Loucy (cell line): ENCODE results near the gene FSTL4.

Experiments used
- H2AFZ ChIP-seq: fragments of 200-600 bp; sonication (generic); 2 replicates; pipeline ENCODE4 v1.6.0; 2016; ENCODE audit warnings: antibody characterized with exemption, mild to moderate bottlenecking, low read length, moderate library complexity
- H3F3A ChIP-seq: fragments of 200-600 bp; 2 replicates; pipeline ENCODE4 v1.6.0; 2016; ENCODE audit warnings: antibody characterized with exemption, low read depth, mild to moderate bottlenecking
- H3K27me3 ChIP-seq: fragments of 200-600 bp; sonication (generic); 2 replicates; pipeline ENCODE4 v1.6.1; 2014; ENCODE audit warnings: low read length, mild to moderate bottlenecking; ENCODE audit not compliant: insufficient read depth, poor library complexity, severe bottlenecking
- H3K36me3 ChIP-seq: fragments of 200-600 bp; sonication (generic); 2 replicates; pipeline ENCODE4 v1.6.1; 2016; ENCODE audit warnings: low read length; ENCODE audit not compliant: insufficient read depth
- H3K4me1 ChIP-seq: fragments of 200-600 bp; sonication (generic); 2 replicates; pipeline ENCODE4 v1.5.1; 2014; ENCODE audit warnings: low read length, mild to moderate bottlenecking; ENCODE audit not compliant: insufficient read depth, poor library complexity, severe bottlenecking
- H3K4me2 ChIP-seq: fragments of 200-600 bp; sonication (generic); 2 replicates; pipeline ENCODE4 v1.6.0; 2014; ENCODE audit warnings: antibody characterized with exemption, low read length, low read depth, mild to moderate bottlenecking; ENCODE audit not compliant: poor library complexity, severe bottlenecking
- H3K4me3 ChIP-seq: fragments of 200-600 bp; sonication (generic); 2 replicates; pipeline ENCODE4 v1.5.1; 2014; ENCODE audit warnings: low read length, mild to moderate bottlenecking, mixed read lengths; ENCODE audit not compliant: poor library complexity, severe bottlenecking
- H3K79me2 ChIP-seq: fragments of 200-600 bp; sonication (generic); 2 replicates; pipeline ENCODE4 v1.6.1; 2014; ENCODE audit warnings: low read length; ENCODE audit not compliant: insufficient read depth
- H3K9ac ChIP-seq: fragments of 200-600 bp; sonication (generic); 2 replicates; pipeline ENCODE4 v1.6.0; 2014; ENCODE audit warnings: mild to moderate bottlenecking, low read depth, low read length, moderate library complexity; ENCODE audit not compliant: poor library complexity, severe bottlenecking
- H3K9me2 ChIP-seq: fragments of 200-600 bp; sonication (generic); replicated peaks from 2 replicates; pipeline ENCODE4 v1.6.1; 2016; ENCODE audit warnings: low read depth, low read length, mixed read lengths
- H3K9me3 ChIP-seq: fragments of 200-600 bp; sonication (generic); 2 replicates; pipeline ENCODE4 v1.6.1; 2014; ENCODE audit warnings: mild to moderate bottlenecking, antibody characterized with exemption, low read length, low read depth; ENCODE audit not compliant: insufficient read depth
- H4K20me1 ChIP-seq: fragments of 200-600 bp; sonication (generic); 2 replicates; pipeline ENCODE4 v1.6.0; 2014; ENCODE audit warnings: antibody characterized with exemption, low read length, mild to moderate bottlenecking; ENCODE audit not compliant: insufficient read depth, poor library complexity, severe bottlenecking
- EZH2phosphoT487 ChIP-seq: fragments of 200-600 bp; IDR thresholded peaks from 2 replicates; pipeline ENCODE4 v1.6.1; 2018; ENCODE audit warnings: antibody characterized with exemption, mild to moderate bottlenecking, moderate library complexity, borderline replicate concordance
- TF ChIP-seq, protein P1 (sequence below): fragments of 200-600 bp; sonication (generic); conservative IDR thresholded peaks from 2 replicates; pipeline ENCODE4 v1.5.1; 2014; ENCODE audit warnings: mild to moderate bottlenecking, antibody characterized with exemption, low read length

FSTL4 gene

DNA sequence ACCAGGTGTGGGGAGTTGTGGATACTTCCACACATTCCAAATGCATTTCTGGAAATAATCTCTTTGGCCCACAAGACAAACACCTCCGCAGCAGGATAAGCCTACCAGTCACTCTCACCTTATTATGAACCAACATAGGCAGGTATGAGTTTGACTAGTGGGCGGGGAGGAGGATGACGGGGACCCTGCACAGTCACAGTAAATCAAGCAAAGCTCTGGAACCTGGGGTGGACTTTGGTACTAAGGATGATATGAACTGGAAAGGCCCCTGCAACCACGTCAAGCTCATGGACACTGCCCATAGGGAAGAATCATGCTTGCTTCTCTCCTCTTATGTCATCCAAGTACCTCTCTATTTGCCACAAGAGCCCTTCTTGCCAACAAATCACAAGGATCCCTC, 301.2 kb downstream of the FSTL4 start:
- Histone ChIP-seq H3K4me1 (no peaks in the 10 kb centered on the region), H3K9ac (no peak overlapping the region), H3K4me2 (no peak overlapping the region), H3K9me3 (no peaks in the 10 kb centered on the region), H3K79me2 (no peaks in the 10 kb centered on the region), H3K4me3 (no peak overlapping the region), H3K27me3 (no peaks in the 10 kb centered on the region), H3F3A (no peaks in the 10 kb centered on the region), H3K9me2 (no peaks in the 10 kb centered on the region), H4K20me1 (no peaks in the 10 kb centered on the region), H3K36me3 (no peaks in the 10 kb centered on the region), H2AFZ (no peak overlapping the region)
- TF ChIP-seq, protein P1, sequence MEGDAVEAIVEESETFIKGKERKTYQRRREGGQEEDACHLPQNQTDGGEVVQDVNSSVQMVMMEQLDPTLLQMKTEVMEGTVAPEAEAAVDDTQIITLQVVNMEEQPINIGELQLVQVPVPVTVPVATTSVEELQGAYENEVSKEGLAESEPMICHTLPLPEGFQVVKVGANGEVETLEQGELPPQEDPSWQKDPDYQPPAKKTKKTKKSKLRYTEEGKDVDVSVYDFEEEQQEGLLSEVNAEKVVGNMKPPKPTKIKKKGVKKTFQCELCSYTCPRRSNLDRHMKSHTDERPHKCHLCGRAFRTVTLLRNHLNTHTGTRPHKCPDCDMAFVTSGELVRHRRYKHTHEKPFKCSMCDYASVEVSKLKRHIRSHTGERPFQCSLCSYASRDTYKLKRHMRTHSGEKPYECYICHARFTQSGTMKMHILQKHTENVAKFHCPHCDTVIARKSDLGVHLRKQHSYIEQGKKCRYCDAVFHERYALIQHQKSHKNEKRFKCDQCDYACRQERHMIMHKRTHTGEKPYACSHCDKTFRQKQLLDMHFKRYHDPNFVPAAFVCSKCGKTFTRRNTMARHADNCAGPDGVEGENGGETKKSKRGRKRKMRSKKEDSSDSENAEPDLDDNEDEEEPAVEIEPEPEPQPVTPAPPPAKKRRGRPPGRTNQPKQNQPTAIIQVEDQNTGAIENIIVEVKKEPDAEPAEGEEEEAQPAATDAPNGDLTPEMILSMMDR, result no peak
- no peak for TF ChIP-seq EZH2phosphoT487

DNA sequence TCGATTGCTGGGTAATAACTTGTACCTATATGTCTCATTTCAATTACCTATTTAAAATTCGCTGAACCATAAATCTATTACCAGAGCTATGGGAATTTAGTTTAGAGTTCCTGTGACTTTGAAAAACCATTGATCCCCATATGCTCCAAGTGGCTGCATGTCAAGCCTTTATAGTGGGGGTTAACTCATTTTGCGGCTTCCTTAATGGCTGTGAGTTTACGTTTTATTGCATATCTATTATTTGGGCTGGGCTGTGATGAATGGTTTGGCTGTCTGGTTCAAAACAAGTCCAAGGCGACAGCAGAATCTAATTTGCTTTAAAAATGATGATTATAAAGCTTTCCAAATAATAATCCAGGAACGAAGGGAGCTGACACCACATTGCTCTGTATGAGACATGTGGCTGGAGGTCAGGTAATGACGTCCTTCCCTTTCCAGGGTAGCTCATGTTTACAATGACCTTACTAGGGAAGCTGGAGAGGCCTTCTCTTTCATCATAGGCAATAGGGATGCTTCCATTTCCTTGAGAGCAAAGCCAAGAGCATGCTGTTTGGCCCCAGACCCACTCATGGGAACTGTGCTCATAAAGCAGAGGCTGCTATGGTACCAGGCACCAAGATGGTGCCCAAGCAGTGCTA, 302.2 kb downstream of the FSTL4 start:
- TF ChIP-seq, protein P1, result no peak
- no peak for TF ChIP-seq EZH2phosphoT487
- no peak overlapping the region for H3K4me3 ChIP-seq
- no peak overlapping the region for H2AFZ ChIP-seq
- no peaks in the 10 kb centered on the region for H4K20me1 ChIP-seq
- no peaks in the 10 kb centered on the region for H3K27me3 ChIP-seq
- no peak overlapping the region for H3K4me2 ChIP-seq
- no peaks in the 10 kb centered on the region for H3K9me3 ChIP-seq
- no peaks in the 10 kb centered on the region for H3F3A ChIP-seq
- H3K9ac ChIP-seq, result no peak overlapping the region
- no peaks in the 10 kb centered on the region for H3K79me2 ChIP-seq
- no peaks in the 10 kb centered on the region for H3K9me2 ChIP-seq
- H3K36me3 ChIP-seq, result no peaks in the 10 kb centered on the region
- H3K4me1 ChIP-seq, result no peaks in the 10 kb centered on the region

DNA sequence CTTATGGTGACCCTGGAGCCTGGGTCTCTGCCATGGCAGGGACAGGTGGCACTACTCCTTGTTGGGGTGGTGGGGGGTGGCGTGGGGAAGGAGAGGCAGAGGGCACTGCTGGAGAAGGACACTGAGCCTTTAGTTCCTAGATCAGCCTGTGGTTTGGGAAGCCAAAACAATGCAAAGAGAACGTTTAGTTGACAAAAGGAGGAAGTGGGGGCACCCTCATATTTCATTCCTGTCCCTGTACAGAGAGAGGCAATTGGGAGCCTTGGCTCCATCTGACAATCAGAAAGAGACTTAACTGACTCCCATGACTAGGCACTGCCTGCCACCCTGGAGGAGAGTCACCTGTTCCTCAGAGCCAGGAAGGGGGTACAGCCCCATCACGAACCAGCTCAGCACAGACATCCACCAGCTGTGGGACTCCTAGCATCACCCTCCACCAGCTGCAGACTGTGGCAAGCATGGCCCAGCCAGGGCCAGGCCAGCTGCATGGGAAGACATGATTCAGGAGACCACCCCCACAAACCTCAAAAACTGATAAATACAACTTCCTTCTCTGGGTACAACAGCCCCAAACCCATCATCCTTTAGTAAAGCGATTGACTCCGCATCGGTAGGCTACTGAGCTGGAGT, 303.1 kb downstream of the FSTL4 start:
- Histone ChIP-seq H3K79me2 (no peaks in the 10 kb centered on the region), H3K9me2 (no peaks in the 10 kb centered on the region), H3K27me3 (no peaks in the 10 kb centered on the region), H3K9ac (no peak overlapping the region), H4K20me1 (no peaks in the 10 kb centered on the region), H3K36me3 (no peaks in the 10 kb centered on the region), H3K4me3 (no peak overlapping the region), H3K4me2 (no peak overlapping the region), H3F3A (no peaks in the 10 kb centered on the region), H3K4me1 (no peaks in the 10 kb centered on the region), H2AFZ (no peak overlapping the region), H3K9me3 (no peaks in the 10 kb centered on the region)
- TF ChIP-seq, protein P1, result no peak
- no peak for TF ChIP-seq EZH2phosphoT487
